Renal cortical epithelial cell (primary cell): ENCODE results near the gene TXNDC15. TPM values are rescaled to one million over a fixed set of nuclear protein-coding genes. Genes with fewer than 3 reads are reported as not detected.

Experiments
- DNase-seq: peaks from one replicate; pipeline ENCODE4 v3.0.0-alpha.2; 2011; ENCODE audit warnings: low read depth
- total RNA-seq: library from RNA; depleted of rRNA; stranded (reverse); fragments of >200 nt; gene quantifications from 2 replicates; pipeline ENCODE4 v1.2.3, GENCODE V29; 2014

The TXNDC15 gene
- total RNA-seq, 1 donor from 2014 or later: 64.3 TPM

DNA sequence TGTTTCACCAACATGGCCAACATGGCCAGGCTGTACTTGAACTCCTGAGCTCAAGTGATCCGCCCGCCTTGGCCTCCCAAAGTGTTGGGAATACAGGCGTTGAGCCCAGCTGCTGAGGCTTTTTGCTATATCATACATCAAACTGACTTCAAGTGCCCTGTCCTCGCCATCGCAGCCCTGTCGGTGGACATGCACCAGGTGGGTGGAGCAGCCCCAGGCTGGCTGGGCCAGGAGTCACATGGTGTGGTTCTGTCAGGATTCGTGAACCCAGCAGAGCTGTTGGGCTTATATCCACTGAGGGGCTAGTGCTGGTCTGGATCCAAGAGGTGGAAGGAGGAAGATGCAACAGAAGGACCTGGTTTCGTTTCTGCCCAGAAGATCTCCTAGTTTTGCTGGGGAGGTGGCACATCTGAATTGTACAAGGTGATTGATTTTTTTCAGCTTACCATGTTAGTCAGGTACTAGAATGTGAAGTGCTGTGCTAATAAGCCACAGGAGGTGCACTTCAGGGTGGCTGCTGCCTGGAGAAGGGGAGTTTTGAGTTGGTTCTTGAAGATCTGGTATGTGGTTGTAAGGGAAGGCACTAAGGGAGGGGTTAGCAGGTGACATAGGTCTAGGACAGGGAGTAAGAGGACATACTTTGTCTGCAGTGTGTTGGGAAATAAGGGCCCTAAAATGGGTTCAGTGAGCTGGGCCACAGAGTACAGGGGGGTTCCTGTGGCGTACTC, 46.8 kb downstream of the TXNDC15 start:
- no peak for DNase-seq

DNA sequence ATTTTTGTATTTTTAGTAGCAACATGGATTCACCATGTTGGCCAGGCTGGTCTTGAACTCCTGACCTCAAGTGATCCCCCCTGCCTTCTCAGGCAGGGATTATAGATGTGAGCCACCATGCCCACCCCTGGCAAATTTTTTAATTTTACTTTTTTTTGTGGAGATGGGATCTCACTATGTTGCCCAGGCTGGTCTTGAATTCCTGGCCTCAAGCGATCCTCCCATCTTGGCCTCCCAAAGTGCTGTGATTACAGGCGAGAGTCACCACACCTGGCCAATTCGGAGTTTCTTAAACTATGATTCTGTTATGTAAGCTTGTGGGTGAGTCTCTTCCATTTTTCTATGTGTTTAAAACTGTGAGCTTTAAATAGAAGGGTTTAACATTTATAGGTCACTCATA, 58.3 kb downstream of the TXNDC15 start:
- DNase-seq: no peak

GRCh38 chr5:134934202-134934601, 60.0 kb downstream of the TXNDC15 start:
- DNase-seq: no peak

- peak; percentile 51 for DNase-seq
Observed at GRCh38 chr5:134935711-134936602, 61.8 kb downstream of the TXNDC15 start.

DNA sequence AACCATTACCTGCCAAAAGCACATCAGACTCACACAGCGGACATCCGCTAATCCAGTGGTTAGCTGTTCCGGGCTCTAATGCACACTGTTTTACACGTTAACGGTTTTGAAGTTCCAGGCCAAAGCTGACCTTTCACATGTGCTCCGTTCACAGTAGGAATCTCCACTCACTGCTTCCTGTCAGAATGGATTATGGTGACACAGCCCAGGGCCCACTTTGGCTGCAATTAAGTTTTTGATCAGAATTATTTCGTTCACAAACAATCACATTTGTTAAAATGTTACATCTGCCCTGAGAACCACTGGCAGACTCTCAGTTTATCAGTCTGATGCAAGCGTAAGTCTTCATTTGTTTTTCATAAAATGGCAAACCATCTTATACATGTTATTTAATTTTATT, 63.4 kb downstream of the TXNDC15 start:
- no peak for DNase-seq

DNA sequence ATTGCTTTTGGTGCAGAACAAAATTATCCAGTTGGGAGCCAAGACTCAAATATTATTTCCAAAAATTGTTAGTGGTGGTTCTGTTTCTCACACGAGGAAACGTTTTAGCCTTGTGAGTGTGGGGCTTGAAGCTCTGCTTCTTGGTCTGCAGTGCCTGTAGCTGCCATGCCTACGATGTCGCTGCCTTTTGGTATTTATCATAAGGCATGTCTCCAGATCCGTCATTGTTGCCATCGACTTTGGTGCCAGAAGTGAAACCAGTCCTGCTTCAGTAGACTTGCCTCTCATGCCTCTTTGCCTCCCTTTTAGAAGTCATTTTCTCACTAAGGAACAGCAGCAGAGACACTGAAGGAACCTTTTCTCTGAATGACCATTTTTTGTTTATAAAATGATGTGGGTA, 63.9 kb downstream of the TXNDC15 start:
- no peak for DNase-seq

DNA sequence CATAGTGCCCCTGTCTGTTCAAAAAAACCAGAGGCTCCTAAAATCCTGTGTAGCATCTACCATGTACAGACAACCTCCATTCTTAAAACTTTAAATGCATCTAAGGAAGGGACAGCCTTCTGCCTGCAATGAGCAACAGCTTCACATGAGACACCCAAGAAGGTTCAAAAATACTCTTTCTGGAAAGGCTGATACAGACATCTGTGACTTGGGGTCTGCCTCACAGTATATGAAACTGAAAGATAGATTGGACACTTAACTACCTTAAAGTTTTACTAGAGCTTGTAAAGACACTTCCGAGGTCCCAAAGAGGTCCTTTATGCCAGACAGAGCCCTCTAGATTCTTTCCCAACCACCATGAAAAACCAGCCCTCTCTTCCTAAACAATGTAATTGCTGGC, 65.3 kb downstream of the TXNDC15 start:
- no peak for DNase-seq

- DNase-seq: no peak
Observed at GRCh38 chr5:134943547-134943946, 69.4 kb downstream of the TXNDC15 start.

- DNase-seq: no peak
Observed at GRCh38 chr5:134944630-134945029, 70.5 kb downstream of the TXNDC15 start.

GRCh38 chr5:134945041-134945440, 70.9 kb downstream of the TXNDC15 start:
- DNase-seq: no peak

GRCh38 chr5:134948911-134949310, 74.7 kb downstream of the TXNDC15 start:
- no peak for DNase-seq

GRCh38 chr5:134949316-134949715, 75.1 kb downstream of the TXNDC15 start:
- no peak for DNase-seq

Other genes starting within 250 kb of the TXNDC15 start
- gene SAR1B, start 241.5 kb upstream of the TXNDC15 start, total RNA-seq: 55.9 and 104 TPM in 2 replicates
- gene SEC24A, start 225.6 kb upstream of the TXNDC15 start, total RNA-seq: 25.7 and 47.5 TPM in 2 replicates
- gene CAMLG, start 135.8 kb upstream of the TXNDC15 start, total RNA-seq: 27.8 and 34.9 TPM in 2 replicates
- gene DDX46, start 115.6 kb upstream of the TXNDC15 start, total RNA-seq: 12.7 and 39.0 TPM in 2 replicates
- 58.9 and 124 TPM in 2 replicates for gene C5orf24, start 28.4 kb upstream of the TXNDC15 start, total RNA-seq
- gene PCBD2, start 30.8 kb downstream of the TXNDC15 start, total RNA-seq: 8.2 and 9.0 TPM in 2 replicates
- 0.10 TPM in 1 of 2 replicates, not detected in the other for gene CATSPER3, start 93.5 kb downstream of the TXNDC15 start, total RNA-seq
- gene PITX1, start 159.9 kb downstream of the TXNDC15 start, total RNA-seq: 0.55 and 1.4 TPM in 2 replicates